Fibroblast of lung (primary cell): Measurements from ENCODE around the gene POLR1G. TPM values are rescaled to one million over a fixed set of nuclear protein-coding genes. Genes with fewer than 3 reads are reported as not detected.

Source experiments
- DNase-seq, 2 donors: peaks; one replicate each; pipeline versions ENCODE4 v3.0.0 to v3.0.0-alpha.2; 2010; ENCODE audit warnings: low read depth in 2 of 2
- H2AFZ ChIP-seq: 2 replicates; pipeline ENCODE4 v1.5.1; 2012; ENCODE audit warnings: low read length, control low read depth, inconsistent platforms
- H3K27ac ChIP-seq: 2 replicates; pipeline ENCODE4 v1.5.1; 2011; ENCODE audit warnings: low read length, control low read depth; ENCODE audit not compliant: insufficient read depth
- H3K27me3 ChIP-seq: 2 replicates; pipeline ENCODE4 v1.5.1; 2011; ENCODE audit warnings: mild to moderate bottlenecking, low read length; ENCODE audit not compliant: control insufficient read depth, insufficient read depth
- H3K36me3 ChIP-seq: 2 replicates; pipeline ENCODE4 v1.5.1; 2011; ENCODE audit warnings: low read length; ENCODE audit not compliant: control insufficient read depth, insufficient read depth
- H3K4me1 ChIP-seq: 2 replicates; pipeline ENCODE4 v1.5.1; 2011; ENCODE audit warnings: low read length; ENCODE audit not compliant: control insufficient read depth, insufficient read depth; ENCODE audit errors: extremely low read depth
- H3K4me2 ChIP-seq: 2 replicates; pipeline ENCODE4 v1.5.1; 2011; ENCODE audit warnings: low read length, control low read depth; ENCODE audit not compliant: insufficient read depth; ENCODE audit errors: extremely low read depth
- H3K4me3 ChIP-seq, 4 experiments: fragments of 200-600 bp in 1 of 4; sonication (generic) in 1 of 4; replicated peaks in 1 of 4; 2 replicates each; pipeline ENCODE4 v1.5.1; 2011 to 2016; ENCODE audit warnings: low read length in 4 of 4, low read depth in 3 of 4, mild to moderate bottlenecking in 3 of 4, control low read depth in 2 of 4, inconsistent platforms in 1 of 4, mixed read lengths in 1 of 4; ENCODE audit not compliant: insufficient read depth in 1 of 4; ENCODE audit errors: control extremely low read depth in 1 of 4
- H3K79me2 ChIP-seq: 2 replicates; pipeline ENCODE4 v1.5.1; 2012; ENCODE audit warnings: mild to moderate bottlenecking, low read length, inconsistent platforms; ENCODE audit not compliant: control insufficient read depth, insufficient read depth
- H3K9ac ChIP-seq: 2 replicates; pipeline ENCODE4 v1.5.1; 2011; ENCODE audit warnings: mild to moderate bottlenecking, low read length, control low read depth; ENCODE audit not compliant: insufficient read depth
- H3K9me3 ChIP-seq: 2 replicates; pipeline ENCODE4 v1.5.1; 2012; ENCODE audit warnings: low read depth, low read length; ENCODE audit not compliant: control insufficient read depth, insufficient read depth
- H4K20me1 ChIP-seq: 2 replicates; pipeline ENCODE4 v1.5.1; 2011; ENCODE audit warnings: low read length; ENCODE audit not compliant: control insufficient read depth, insufficient read depth; ENCODE audit errors: extremely low read depth
- EZH2 ChIP-seq: IDR thresholded peaks from 2 replicates; pipeline ENCODE4 v1.5.1; 2012; ENCODE audit warnings: low read length, control low read depth, mild to moderate bottlenecking; ENCODE audit errors: missing control alignments
- polyA plus RNA-seq, 2 donors: library from polyadenylated mRNA; depleted of rRNA in 1 of 2; stranded (reverse) in 1 of 2; unstranded in 1 of 2; fragments of >200 nt; gene quantifications; 2 replicates each; pipeline ENCODE4 v1.2.1, GENCODE V29; 2011 to 2012; ENCODE audit warnings: missing spikeins in 1 of 2
- total RNA-seq: library from RNA; depleted of rRNA; stranded (reverse); fragments of >200 nt; gene quantifications from 2 replicates; pipeline ENCODE4 v1.2.1, GENCODE V29; 2014
- TF ChIP-seq, protein P1 (sequence below), 2 donors: IDR thresholded peaks in 1 of 2; conservative IDR thresholded peaks in 1 of 2; 1 replicate in 1 of 2; 2 replicates in 1 of 2; pipeline ENCODE4 v1.5.1; 2011 to 2012; ENCODE audit warnings: low read length in 2 of 2, control low read depth in 1 of 2, inconsistent platforms in 1 of 2, low read depth in 1 of 2, mild to moderate bottlenecking in 1 of 2

Gene POLR1G
- total and polyA plus RNA-seq, 2 donors (not counting 1 experiment from before 2014, with no cell fraction given) = 3.6 to 4.7 TPM

- no peak for DNase-seq
- H3K4me3 ChIP-seq = peak overlapping the region; percentile 38 to 68 (median 48)
- H3K9ac ChIP-seq = peak overlapping the region; percentile 90
- peak overlapping the region; percentile 76 for H3K4me2 ChIP-seq
- peaks cover 17% of the 10 kb centered on the region for H3K4me1 ChIP-seq
- no peak for TF ChIP-seq EZH2
- TF ChIP-seq, protein P1, sequence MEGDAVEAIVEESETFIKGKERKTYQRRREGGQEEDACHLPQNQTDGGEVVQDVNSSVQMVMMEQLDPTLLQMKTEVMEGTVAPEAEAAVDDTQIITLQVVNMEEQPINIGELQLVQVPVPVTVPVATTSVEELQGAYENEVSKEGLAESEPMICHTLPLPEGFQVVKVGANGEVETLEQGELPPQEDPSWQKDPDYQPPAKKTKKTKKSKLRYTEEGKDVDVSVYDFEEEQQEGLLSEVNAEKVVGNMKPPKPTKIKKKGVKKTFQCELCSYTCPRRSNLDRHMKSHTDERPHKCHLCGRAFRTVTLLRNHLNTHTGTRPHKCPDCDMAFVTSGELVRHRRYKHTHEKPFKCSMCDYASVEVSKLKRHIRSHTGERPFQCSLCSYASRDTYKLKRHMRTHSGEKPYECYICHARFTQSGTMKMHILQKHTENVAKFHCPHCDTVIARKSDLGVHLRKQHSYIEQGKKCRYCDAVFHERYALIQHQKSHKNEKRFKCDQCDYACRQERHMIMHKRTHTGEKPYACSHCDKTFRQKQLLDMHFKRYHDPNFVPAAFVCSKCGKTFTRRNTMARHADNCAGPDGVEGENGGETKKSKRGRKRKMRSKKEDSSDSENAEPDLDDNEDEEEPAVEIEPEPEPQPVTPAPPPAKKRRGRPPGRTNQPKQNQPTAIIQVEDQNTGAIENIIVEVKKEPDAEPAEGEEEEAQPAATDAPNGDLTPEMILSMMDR (conservative IDR thresholded peaks at IDR 0.05 in 1 of 2, IDR thresholded peaks at IDR 0.05 in 1 of 2; ENCODE audit: low read depth in 1 of 2, low read length in 2 of 2) = no peak
- no peaks in the 10 kb centered on the region for H3K27me3 ChIP-seq
- H4K20me1 ChIP-seq = no peaks in the 10 kb centered on the region
- peak overlapping the region; percentile 63 for H2AFZ ChIP-seq
- no peaks in the 10 kb centered on the region for H3K79me2 ChIP-seq
- H3K27ac ChIP-seq = peak overlapping the region; percentile 87
- no peaks in the 10 kb centered on the region for H3K9me3 ChIP-seq
- no peaks in the 10 kb centered on the region for H3K36me3 ChIP-seq
Measured at GRCh38 chr19:45440259-45440638, 33.8 kb downstream of the POLR1G start.

- H2AFZ ChIP-seq = no peak overlapping the region
- no peaks in the 10 kb centered on the region for H3K79me2 ChIP-seq
- peaks cover 17% of the 10 kb centered on the region for H3K4me1 ChIP-seq
- no peak overlapping the region for H3K4me3 ChIP-seq
- no peaks in the 10 kb centered on the region for H3K27me3 ChIP-seq
- H3K9me3 ChIP-seq = no peaks in the 10 kb centered on the region
- no peak overlapping the region for H3K4me2 ChIP-seq
- no peaks in the 10 kb centered on the region for H4K20me1 ChIP-seq
- H3K9ac ChIP-seq = no peak overlapping the region
- peak in 1 of 2 donors; percentile 50 for DNase-seq
- TF ChIP-seq, protein P1 (conservative IDR thresholded peaks at IDR 0.05 in 1 of 2, IDR thresholded peaks at IDR 0.05 in 1 of 2; ENCODE audit: low read depth in 1 of 2, low read length in 2 of 2) = no peak
- no peak for TF ChIP-seq EZH2
- no peaks in the 10 kb centered on the region for H3K36me3 ChIP-seq
- peak overlapping the region; percentile 87 for H3K27ac ChIP-seq
Measured at GRCh38 chr19:45440873-45441654, 34.6 kb downstream of the POLR1G start.

DNA sequence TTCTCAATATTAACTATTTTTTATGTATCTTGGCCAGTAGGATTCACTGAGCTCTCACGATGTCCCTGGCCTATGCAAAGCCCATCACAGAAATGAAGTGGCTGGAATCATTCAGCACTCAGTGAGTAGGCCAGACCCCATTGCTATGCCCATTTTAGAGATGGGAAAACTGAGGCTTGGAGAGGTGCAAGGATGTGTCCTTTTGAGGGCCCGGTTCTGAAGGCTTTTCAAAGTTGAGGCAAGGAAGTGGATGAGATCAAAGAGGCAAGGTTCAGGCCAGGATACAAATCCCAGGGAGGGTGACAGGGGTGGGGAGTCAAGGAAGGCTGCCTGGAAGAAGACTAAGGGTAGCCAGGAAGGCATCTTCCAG, 35.9 kb downstream of the POLR1G start:
- H3K79me2 ChIP-seq = no peaks in the 10 kb centered on the region
- H3K9ac ChIP-seq = no peak overlapping the region
- H3K4me2 ChIP-seq = no peak overlapping the region
- no peaks in the 10 kb centered on the region for H3K36me3 ChIP-seq
- no peaks in the 10 kb centered on the region for H4K20me1 ChIP-seq
- H2AFZ ChIP-seq = no peak overlapping the region
- H3K4me1 ChIP-seq = peaks cover 17% of the 10 kb centered on the region
- peak overlapping the region; percentile 78 for H3K27ac ChIP-seq
- TF ChIP-seq, protein P1 (conservative IDR thresholded peaks at IDR 0.05 in 1 of 2, IDR thresholded peaks at IDR 0.05 in 1 of 2; ENCODE audit: low read depth in 1 of 2, low read length in 2 of 2) = no peak
- no peak for TF ChIP-seq EZH2
- no peaks in the 10 kb centered on the region for H3K27me3 ChIP-seq
- H3K9me3 ChIP-seq = no peaks in the 10 kb centered on the region
- H3K4me3 ChIP-seq = no peak overlapping the region
- no peak for DNase-seq
